Calu3 (cell line): Measurements from ENCODE around the gene LSAMP. TPM values are rescaled to one million over a fixed set of nuclear protein-coding genes. Genes with fewer than 3 reads are reported as not detected.

Source experiments
- BruUV-seq: library from RNA; stranded (reverse); fragments of 400-500 nt; replicated peaks from 2 replicates; lab custom pipeline; 2021; lab: Mats Ljungman, UMichigan
- CTCF ChIA-PET: fragments of 300-600 bp; sonication (Branson Sonifier 250); formaldehyde crosslinking; loops from one replicate; lab custom pipeline; 2022; ENCODE audit warnings: antibody characterized with exemption; lab: Charles Lee
- DNase-seq: peaks from one replicate; pipeline ENCODE4 v3.0.0; 2022
- H3K27ac Mint-ChIP-seq: one replicate; pipeline ENCODE4 v1.8.0; 2022; ENCODE audit warnings: mixed read lengths; ENCODE audit not compliant: unreplicated experiment
- H3K27me3 Mint-ChIP-seq: one replicate; pipeline ENCODE4 v1.8.0; 2022; ENCODE audit warnings: mixed read lengths; ENCODE audit not compliant: unreplicated experiment
- H3K36me3 Mint-ChIP-seq: one replicate; pipeline ENCODE4 v1.8.0; 2022; ENCODE audit warnings: mild to moderate bottlenecking, moderate library complexity, mixed read lengths; ENCODE audit not compliant: insufficient read depth, unreplicated experiment
- H3K4me1 Mint-ChIP-seq: one replicate; pipeline ENCODE4 v1.8.0; 2022; ENCODE audit warnings: mild to moderate bottlenecking, low read depth, mixed read lengths; ENCODE audit not compliant: unreplicated experiment
- H3K4me3 Mint-ChIP-seq: one replicate; pipeline ENCODE4 v1.8.0; 2022; ENCODE audit warnings: mild to moderate bottlenecking, low read depth, moderate library complexity, mixed read lengths; ENCODE audit not compliant: unreplicated experiment
- H3K9me3 Mint-ChIP-seq: one replicate; pipeline ENCODE4 v1.8.0; 2022; ENCODE audit warnings: low read depth, mixed read lengths; ENCODE audit not compliant: unreplicated experiment
- CTCF ChIP-seq: fragments of 200-600 bp; IDR thresholded peaks from one replicate; pipeline ENCODE4 v1.8.0; 2022; ENCODE audit warnings: antibody characterized with exemption; ENCODE audit not compliant: unreplicated experiment
- intact Hi-C: fragments of 100-400 bp; cut with micrococcal nuclease; formaldehyde crosslinking; loops from one replicate; pipeline ENCODE4 v1.10.0; 2022; ENCODE audit not compliant: unreplicated experiment
- total RNA-seq: library from RNA; stranded (reverse); gene quantifications from 2 replicates; pipeline ENCODE4 v1.2.3, GENCODE V29; 2022

LSAMP gene
- total RNA-seq, 1 experiment from 2014 or later: 0.90 TPM

DNA sequence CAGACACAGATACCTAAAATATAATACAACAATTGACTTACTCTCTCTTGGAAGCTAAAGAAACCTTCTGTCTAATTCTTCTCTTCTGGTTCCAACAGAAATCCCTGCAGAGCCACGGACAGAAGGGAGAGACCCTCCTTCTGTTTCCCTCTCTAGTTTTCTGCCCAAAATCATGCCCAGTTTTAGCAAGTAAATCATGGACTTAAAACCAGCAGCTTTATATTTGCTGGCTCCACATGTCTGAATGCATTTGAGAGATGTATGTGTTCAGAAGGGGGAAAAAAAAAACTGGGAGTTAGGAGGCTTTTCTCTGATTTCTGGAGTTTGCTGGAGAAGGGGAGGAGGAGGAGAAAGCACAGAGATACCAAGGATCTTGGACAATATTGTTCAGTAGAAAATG lies 147.1 kb downstream of the LSAMP start:
- Mint-ChIP-seq H3K27ac (no peak overlapping the region), H3K4me3 (no peak overlapping the region), H3K4me1 (peaks cover 9% of the 10 kb centered on the region), H3K27me3 (no peaks in the 10 kb centered on the region), H3K9me3 (no peaks in the 10 kb centered on the region), H3K36me3 (no peaks in the 10 kb centered on the region)
- DNase-seq: no peak
- no TSS peak for BruUV-seq
- no peak for TF ChIP-seq CTCF
- CTCF ChIA-PET: no interaction called here
- intact Hi-C loops: no loop called here

DNA sequence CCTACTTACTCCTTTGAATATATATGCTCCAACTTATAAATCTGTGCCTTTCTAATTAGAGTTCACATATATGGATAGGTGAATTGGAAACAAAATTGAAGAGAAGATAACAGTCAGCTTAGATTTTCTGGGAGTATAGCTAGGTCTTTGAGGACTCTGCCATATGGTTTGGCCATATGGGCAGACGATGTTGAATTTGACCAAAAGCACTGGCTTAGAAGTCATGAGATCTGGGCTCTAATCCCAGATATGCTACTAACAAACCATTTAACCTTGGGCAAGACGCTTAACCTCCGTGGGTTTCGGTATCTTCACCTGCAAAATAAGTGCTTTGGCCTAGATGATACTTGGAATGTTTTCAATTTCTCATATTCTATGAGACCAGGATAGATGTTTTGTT lies 154.1 kb downstream of the LSAMP start:
- no peak for TF ChIP-seq CTCF
- intact Hi-C loops: no loop called here
- no peak for DNase-seq
- Mint-ChIP-seq H3K9me3 (no peaks in the 10 kb centered on the region), H3K4me1 (peaks cover 8% of the 10 kb centered on the region), H3K27me3 (no peaks in the 10 kb centered on the region), H3K36me3 (no peaks in the 10 kb centered on the region), H3K27ac (no peak overlapping the region), H3K4me3 (no peak overlapping the region)
- CTCF ChIA-PET: no interaction called here
- no TSS peak for BruUV-seq

- Mint-ChIP-seq H3K36me3 (no peaks in the 10 kb centered on the region), H3K27ac (no peak overlapping the region), H3K4me3 (no peak overlapping the region), H3K27me3 (no peaks in the 10 kb centered on the region), H3K9me3 (no peaks in the 10 kb centered on the region), H3K4me1 (peaks cover 8% of the 10 kb centered on the region)
- no peak for TF ChIP-seq CTCF
- BruUV-seq: no TSS peak
- no peak for DNase-seq
- intact Hi-C loops: no loop called here
- CTCF ChIA-PET: no interaction called here
Observed at GRCh38 chr3:116288485-116288884, 156.8 kb downstream of the LSAMP start.

GRCh38 chr3:116285781-116286421 lies 159.4 kb downstream of the LSAMP start:
- CTCF ChIA-PET: no interaction called here
- no TSS peak for BruUV-seq
- H3K4me3 Mint-ChIP-seq: no peak overlapping the region
- H3K4me1 Mint-ChIP-seq: peaks cover 8% of the 10 kb centered on the region
- no peaks in the 10 kb centered on the region for H3K27me3 Mint-ChIP-seq
- H3K9me3 Mint-ChIP-seq: no peaks in the 10 kb centered on the region
- intact Hi-C loops: no loop called here
- DNase-seq: no peak
- H3K27ac Mint-ChIP-seq: no peak overlapping the region
- no peak for TF ChIP-seq CTCF
- H3K36me3 Mint-ChIP-seq: no peaks in the 10 kb centered on the region
